Ishikawa (cell line): Measurements from ENCODE around the gene MFSD8.

Source experiments
- CEBPB ChIP-seq: IDR thresholded peaks from 2 replicates; pipeline ENCODE4 v1.6.1; 2012
- CREB1 ChIP-seq: IDR thresholded peaks from 2 replicates; pipeline ENCODE4 v1.6.1; 2012; ENCODE audit warnings: low read depth
- EGR1 ChIP-seq: IDR thresholded peaks from 2 replicates; pipeline ENCODE4 v1.6.1; 2012
- EP300 ChIP-seq: IDR thresholded peaks from 2 replicates; pipeline ENCODE4 v1.6.1; 2012; ENCODE audit warnings: borderline replicate concordance
- FOXM1 ChIP-seq: IDR thresholded peaks from 2 replicates; pipeline ENCODE4 v1.6.1; 2012; ENCODE audit warnings: low read depth, borderline replicate concordance
- MAX ChIP-seq: IDR thresholded peaks from 2 replicates; pipeline ENCODE4 v1.6.1; 2012
- NFIC ChIP-seq: IDR thresholded peaks from 2 replicates; pipeline ENCODE4 v1.6.1; 2012
- RAD21 ChIP-seq: IDR thresholded peaks from 2 replicates; pipeline ENCODE4 v1.6.1; 2012; ENCODE audit warnings: low read depth
- TAF1 ChIP-seq: IDR thresholded peaks from 2 replicates; pipeline ENCODE4 v1.6.1; 2012; ENCODE audit warnings: low read depth, mild to moderate bottlenecking
- TCF12 ChIP-seq: IDR thresholded peaks from 2 replicates; pipeline ENCODE4 v1.6.1; 2012; ENCODE audit warnings: low read depth
- TEAD4 ChIP-seq: IDR thresholded peaks from 2 replicates; pipeline ENCODE4 v1.6.1; 2012
- USF1 ChIP-seq: IDR thresholded peaks from 2 replicates; pipeline ENCODE4 v1.6.1; 2012
- YY1 ChIP-seq: IDR thresholded peaks from 2 replicates; pipeline ENCODE4 v1.6.1; 2012; ENCODE audit warnings: low read depth
- ZBTB7A ChIP-seq: IDR thresholded peaks from 2 replicates; pipeline ENCODE4 v1.6.1; 2012; ENCODE audit warnings: low read depth
- TF ChIP-seq, protein P1 (sequence below): IDR thresholded peaks from 2 replicates; pipeline ENCODE4 v1.6.1; 2012; ENCODE audit warnings: low read depth, mild to moderate bottlenecking

MFSD8 gene

GRCh38 chr4:127889903-127890302 lies 75.1 kb downstream of the MFSD8 start:
- no peak for TF ChIP-seq FOXM1
- no peak for TF ChIP-seq EGR1
- TF ChIP-seq YY1, result no peak
- no peak for TF ChIP-seq TCF12
- TF ChIP-seq, protein P1, sequence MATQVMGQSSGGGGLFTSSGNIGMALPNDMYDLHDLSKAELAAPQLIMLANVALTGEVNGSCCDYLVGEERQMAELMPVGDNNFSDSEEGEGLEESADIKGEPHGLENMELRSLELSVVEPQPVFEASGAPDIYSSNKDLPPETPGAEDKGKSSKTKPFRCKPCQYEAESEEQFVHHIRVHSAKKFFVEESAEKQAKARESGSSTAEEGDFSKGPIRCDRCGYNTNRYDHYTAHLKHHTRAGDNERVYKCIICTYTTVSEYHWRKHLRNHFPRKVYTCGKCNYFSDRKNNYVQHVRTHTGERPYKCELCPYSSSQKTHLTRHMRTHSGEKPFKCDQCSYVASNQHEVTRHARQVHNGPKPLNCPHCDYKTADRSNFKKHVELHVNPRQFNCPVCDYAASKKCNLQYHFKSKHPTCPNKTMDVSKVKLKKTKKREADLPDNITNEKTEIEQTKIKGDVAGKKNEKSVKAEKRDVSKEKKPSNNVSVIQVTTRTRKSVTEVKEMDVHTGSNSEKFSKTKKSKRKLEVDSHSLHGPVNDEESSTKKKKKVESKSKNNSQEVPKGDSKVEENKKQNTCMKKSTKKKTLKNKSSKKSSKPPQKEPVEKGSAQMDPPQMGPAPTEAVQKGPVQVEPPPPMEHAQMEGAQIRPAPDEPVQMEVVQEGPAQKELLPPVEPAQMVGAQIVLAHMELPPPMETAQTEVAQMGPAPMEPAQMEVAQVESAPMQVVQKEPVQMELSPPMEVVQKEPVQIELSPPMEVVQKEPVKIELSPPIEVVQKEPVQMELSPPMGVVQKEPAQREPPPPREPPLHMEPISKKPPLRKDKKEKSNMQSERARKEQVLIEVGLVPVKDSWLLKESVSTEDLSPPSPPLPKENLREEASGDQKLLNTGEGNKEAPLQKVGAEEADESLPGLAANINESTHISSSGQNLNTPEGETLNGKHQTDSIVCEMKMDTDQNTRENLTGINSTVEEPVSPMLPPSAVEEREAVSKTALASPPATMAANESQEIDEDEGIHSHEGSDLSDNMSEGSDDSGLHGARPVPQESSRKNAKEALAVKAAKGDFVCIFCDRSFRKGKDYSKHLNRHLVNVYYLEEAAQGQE, result no peak
- no peak for TF ChIP-seq RAD21
- TF ChIP-seq TAF1, result no peak
- TF ChIP-seq USF1, result no peak
- no peak for TF ChIP-seq NFIC
- no peak for TF ChIP-seq CREB1
- no peak for TF ChIP-seq ZBTB7A
- TF ChIP-seq CEBPB, result no peak
- no peak for TF ChIP-seq MAX
- TF ChIP-seq TEAD4, result no peak
- TF ChIP-seq EP300, result no peak

DNA sequence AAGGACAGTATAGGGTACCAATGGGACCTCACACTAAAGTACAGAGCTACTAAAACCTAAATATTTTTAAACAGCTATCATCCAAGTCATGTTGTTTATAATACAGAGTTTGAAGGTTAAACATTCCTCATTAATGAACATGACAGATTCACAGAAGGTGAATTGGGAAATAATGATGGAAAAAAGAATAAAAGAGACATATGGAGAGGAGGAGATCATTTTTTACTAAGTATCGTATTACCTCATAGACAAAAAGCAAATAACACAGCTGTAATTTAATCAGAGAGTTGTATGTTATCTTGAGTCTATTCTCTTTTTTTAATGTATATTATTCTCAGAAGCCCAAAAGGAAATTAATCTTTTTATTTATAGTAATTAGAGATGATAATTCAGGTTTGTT lies 76.4 kb downstream of the MFSD8 start:
- TF ChIP-seq ZBTB7A, result no peak
- TF ChIP-seq EGR1, result no peak
- no peak for TF ChIP-seq NFIC
- no peak for TF ChIP-seq FOXM1
- no peak for TF ChIP-seq TEAD4
- TF ChIP-seq YY1, result no peak
- TF ChIP-seq USF1, result no peak
- no peak for TF ChIP-seq CEBPB
- TF ChIP-seq MAX, result no peak
- no peak for TF ChIP-seq RAD21

- TF ChIP-seq RAD21 (peak; percentile 4; the same call in 1 of the 2 replicates), ZBTB7A (no peak)
- TF ChIP-seq, protein P1, result no peak
These were observed 83.5 kb downstream of the MFSD8 start for GRCh38 chr4:127881563-127881864.

DNA sequence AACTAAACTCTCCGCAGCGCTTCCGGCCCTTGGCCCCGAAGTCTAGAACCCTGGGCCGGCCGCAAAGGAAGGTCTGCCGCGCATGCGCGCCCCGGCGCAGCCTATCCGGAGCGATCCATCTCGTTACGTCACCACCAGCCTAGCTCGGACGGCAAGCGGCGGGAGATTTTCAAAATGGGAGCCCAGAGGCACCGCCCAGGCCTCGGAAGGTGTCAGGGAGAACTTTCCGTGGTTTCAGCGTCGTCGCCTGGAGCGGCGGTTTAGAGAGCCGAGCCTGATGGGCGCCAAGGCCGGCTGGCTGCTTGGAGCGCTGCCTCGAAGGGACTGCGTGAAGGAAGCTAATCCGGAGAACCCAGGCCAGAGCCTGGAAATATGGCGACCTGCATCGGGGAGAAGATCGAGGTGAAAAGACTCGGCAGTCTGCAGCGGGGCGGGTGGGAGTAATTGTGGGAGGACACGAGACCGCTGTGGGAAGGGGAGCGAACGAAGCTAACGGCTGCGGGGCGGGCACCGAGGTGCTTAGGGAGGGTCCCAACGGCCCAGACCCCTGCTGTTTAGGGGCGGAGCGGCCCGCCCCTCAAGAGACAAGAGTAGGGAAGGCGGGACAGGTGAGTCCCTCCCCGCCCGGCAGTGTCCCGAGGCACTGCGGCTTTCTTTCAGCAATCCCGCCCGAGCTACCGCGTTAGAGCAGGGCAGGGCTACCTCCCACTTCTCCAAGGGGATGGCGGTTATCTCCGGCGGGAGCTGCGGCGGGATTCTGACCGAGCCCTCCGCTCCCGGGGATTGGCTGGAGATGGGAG lies 84.0 kb downstream of the MFSD8 start, which contains the start of gene PLK4:
Gene PLK4 (plus strand): TSS at position 131 of the 800 bp plus-strand sequence. CDS start 242 bp downstream, at position 373.
- TF ChIP-seq CEBPB, result 0 out of 2 replicates have a peak, but pooled peaks have one; percentile 28
- peak; percentile 58; the same call in 1 of the 2 replicates for TF ChIP-seq FOXM1
- no peak for TF ChIP-seq USF1
- peak; percentile 77 for TF ChIP-seq MAX
- peak; percentile 87 for TF ChIP-seq TAF1
- peak; percentile 57; the same call in 1 of the 2 replicates for TF ChIP-seq ZBTB7A
- TF ChIP-seq, protein P1, result no peak
- TF ChIP-seq CREB1, result peak; percentile 72
- TF ChIP-seq TEAD4, result no peak
- peak; percentile 86 for TF ChIP-seq YY1
- TF ChIP-seq RAD21, result no peak
- no peak for TF ChIP-seq EGR1
- TF ChIP-seq EP300, result peak; percentile 25; the same call in 1 of the 2 replicates
- TF ChIP-seq NFIC, result no peak; the same call in 1 of the 2 replicates
- TF ChIP-seq TCF12, result peak; percentile 16; the same call in 1 of the 2 replicates
